Measurements from ENCODE around the gene SLC35E1. TPM values are rescaled to one million over a fixed set of nuclear protein-coding genes. Genes with fewer than 3 reads are reported as not detected.

SLC35E1 gene
- total RNA-seq, 1 experiment from 2014 or later: 35.8 TPM

- no peak for DNase-seq
- H3K9me3 ChIP-seq (ENCODE audit: control insufficient read depth, low read depth, low read length): no peaks in the 10 kb centered on the region
- Mint-ChIP-seq H3K4me1 (no peaks in the 10 kb centered on the region), H3K9me3 (no peaks in the 10 kb centered on the region), H3K36me3 (ENCODE audit: insufficient read depth in 1 of 3, low read depth in 3 of 3) (peaks cover 13 to 80% (median 56%) of the 10 kb centered on the region in 3 experiments; a peak in 6 of 7 replicates), H3K27me3 (ENCODE audit: low read depth) (no peaks in the 10 kb centered on the region), H3K27ac (peak overlapping the region in 2 of 3 experiments; percentile 53 to 63; a peak in 3 of 7 replicates), H3K4me3 (no peak overlapping the region)
- H3K27ac ChIP-seq (ENCODE audit: insufficient read length, low read depth, low read length): no peak overlapping the region
- no peak overlapping the region for H2AFZ ChIP-seq (ENCODE audit: low read length)
- H4K5ac ChIP-seq (ENCODE audit: insufficient read length, low read depth, low read length): no peak overlapping the region
- H3T11ph ChIP-seq (ENCODE audit: low read length): no peak overlapping the region
- H2BK120ac ChIP-seq (ENCODE audit: low read depth, low read length, poor library complexity, severe bottlenecking): no peak overlapping the region
- no peak overlapping the region for H3K4me2 ChIP-seq (ENCODE audit: insufficient read depth, insufficient read length, low read length)
- H2BK5ac ChIP-seq (ENCODE audit: insufficient read length, low read length): no peak overlapping the region
- no peak for TF ChIP-seq CTCF (conservative IDR thresholded peaks at IDR 0.05)
- WGBS (ENCODE audit: extremely low coverage, insufficient read length, low lambda C conversion rate): no CpG with 5 or more reads among the region's 10 CpGs
- no peaks in the 10 kb centered on the region for H4K20me1 ChIP-seq (ENCODE audit: control insufficient read depth, insufficient read depth, insufficient read length)
- H2AK5ac ChIP-seq (ENCODE audit: insufficient read length, low read length): no peak overlapping the region
- no peak overlapping the region for H2BK15ac ChIP-seq (ENCODE audit: low read depth, low read length)
- H3K79me2 ChIP-seq (ENCODE audit: insufficient read depth, low read length): no peaks in the 10 kb centered on the region
- no peaks in the 10 kb centered on the region for H3K4me1 ChIP-seq (ENCODE audit: insufficient read depth, low read length)
- H2BK12ac ChIP-seq (ENCODE audit: insufficient read length, low read depth, low read length): no peak overlapping the region
- no peaks in the 10 kb centered on the region for H3K23me2 ChIP-seq (ENCODE audit: insufficient read length, low read depth, low read length, poor library complexity, severe bottlenecking)
- H3K56ac ChIP-seq (ENCODE audit: insufficient read length, low read depth, low read length): no peak overlapping the region
- H3K27me3 ChIP-seq (ENCODE audit: insufficient read depth, low read length): no peaks in the 10 kb centered on the region
- H3K18ac ChIP-seq (ENCODE audit: insufficient read length, low read depth, low read length): no peak overlapping the region
- H3K14ac ChIP-seq (ENCODE audit: insufficient read depth, low read length): no peak overlapping the region
- no peaks in the 10 kb centered on the region for H3K79me1 ChIP-seq (ENCODE audit: insufficient read depth, low read depth, low read length, poor library complexity, severe bottlenecking)
- H3K4ac ChIP-seq (ENCODE audit: low read depth, low read length): no peak overlapping the region
- H4K8ac ChIP-seq (replicated peaks; ENCODE audit: insufficient read length, low read depth, low read length): no peak overlapping the region
- no peak overlapping the region for H3K9ac ChIP-seq (ENCODE audit: extremely low read depth, insufficient read length, low read length)
- no peak overlapping the region for H3K23ac ChIP-seq (ENCODE audit: insufficient read length, low read depth, low read length)
- no peak overlapping the region for H4K91ac ChIP-seq (ENCODE audit: insufficient read length, low read depth, low read length)
- no peak overlapping the region for H2BK20ac ChIP-seq (ENCODE audit: low read depth, low read length, poor library complexity, severe bottlenecking)
These were observed 12.4 kb downstream of the SLC35E1 start for GRCh38 chr19:16559780-16560276.
